K562 (cell line): ENCODE results near the gene C2CD4B. TPM values are rescaled to one million over a fixed set of nuclear protein-coding genes. Genes with fewer than 3 reads are reported as not detected.

ENCODE experiments used
- ATAC-seq: fragments of 200-7000 bp; cut with Tn5 transposase; 3 replicates; pipeline ENCODE4 v1.9.1; 2020; ENCODE audit warnings: moderate library complexity
- BruUV-seq: library from RNA; stranded (reverse); fragments of 400-500 nt; replicated peaks from 2 replicates; lab custom pipeline; 2021; lab: Mats Ljungman, UMichigan
- CTCF ChIA-PET: fragments of 300-600 bp; formaldehyde crosslinking; extraction: SDS; loops from one replicate; lab custom pipeline; 2021; ENCODE audit warnings: low intra/inter-chr PET ratio; lab: Yijun Ruan, JAX
- POLR2A ChIA-PET: fragments of 300-600, 350-650 bp; sonication (Branson Sonifier 250); formaldehyde crosslinking; extraction: SDS; loops from one replicate; lab custom pipeline; 2021; ENCODE audit warnings: antibody characterized with exemption, inconsistent platforms; lab: Yijun Ruan, JAX
- DNase-seq, 4 experiments: peaks; one replicate each; pipeline versions ENCODE4 v3.0.0 to v3.0.0-alpha.2; 2011 to 2018; ENCODE audit warnings: low spot score in 3 of 4, mixed read lengths in 3 of 4; ENCODE audit errors: extremely low read depth in 1 of 4
- FAIRE-seq: peaks from 2 replicates; lab custom pipeline; 2011; peaks lifted over from hg19 to GRCh38; lab: Jason Lieb, UNC
- H2AFZ ChIP-seq: 2 replicates; pipeline ENCODE4 v1.6.0; 2011; ENCODE audit warnings: low read depth, low read length, control low read depth, inconsistent platforms
- H3K27ac ChIP-seq: fragments of 200-600 bp; 3 replicates; pipeline ENCODE4 v1.8.0; 2011; ENCODE audit warnings: low read depth, mild to moderate bottlenecking, control low read depth, inconsistent platforms, low read length, moderate library complexity, mixed read lengths; ENCODE audit errors: extremely low read depth
- H3K27me3 ChIP-seq, 2 experiments: fragments of 300-600 bp in 1 of 2; 2 replicates in 1 of 2; 3 replicates in 1 of 2; pipeline versions ENCODE4 v1.6.0 to v1.8.0; 2011; ENCODE audit warnings: inconsistent platforms in 2 of 2, low read length in 2 of 2, mild to moderate bottlenecking in 1 of 2, mixed read lengths in 1 of 2, moderate library complexity in 1 of 2; ENCODE audit not compliant: control insufficient read depth in 2 of 2, insufficient read depth in 2 of 2
- H3K36me3 ChIP-seq: fragments of 300-600 bp; 3 replicates; pipeline ENCODE4 v1.8.0; 2011; ENCODE audit warnings: mild to moderate bottlenecking, low read length, inconsistent platforms; ENCODE audit not compliant: control insufficient read depth, insufficient read depth
- H3K4me1 ChIP-seq, 2 experiments: fragments of 200-600 bp in 1 of 2; replicated peaks in 1 of 2; 2 replicates in 1 of 2; 3 replicates in 1 of 2; pipeline versions ENCODE4 v1.5.1 to v1.8.0; 2011; ENCODE audit warnings: inconsistent platforms in 2 of 2, low read length in 2 of 2, mild to moderate bottlenecking in 1 of 2, mixed read lengths in 1 of 2, moderate library complexity in 1 of 2; ENCODE audit not compliant: control insufficient read depth in 2 of 2, insufficient read depth in 2 of 2
- H3K4me2 ChIP-seq: 2 replicates; pipeline ENCODE4 v1.6.1; 2011; ENCODE audit warnings: low read length, control low read depth, inconsistent platforms, mixed read lengths; ENCODE audit not compliant: insufficient read depth
- H3K4me3 ChIP-seq: fragments of 200-600 bp; sonication (generic), shearing (Covaris generic); 2 replicates; pipeline ENCODE4 v1.5.1; 2016; ENCODE audit warnings: control low read depth, inconsistent platforms
- H3K79me2 ChIP-seq: fragments of 200-600 bp; 3 replicates; pipeline ENCODE4 v1.8.0; 2011; ENCODE audit warnings: low read length, inconsistent platforms; ENCODE audit not compliant: control insufficient read depth, insufficient read depth
- H3K9ac ChIP-seq, 2 experiments: 2 replicates each; pipeline versions ENCODE4 v1.6.0 to v1.6.1; 2011; ENCODE audit warnings: low read depth in 2 of 2, low read length in 2 of 2, control low read depth in 1 of 2, inconsistent platforms in 1 of 2, mild to moderate bottlenecking in 1 of 2, mixed read lengths in 1 of 2; ENCODE audit not compliant: insufficient read depth in 1 of 2
- H3K9me1 ChIP-seq: one replicate; pipeline ENCODE4 v1.6.0; 2011; ENCODE audit warnings: inconsistent platforms, mild to moderate bottlenecking, low read length, moderate library complexity; ENCODE audit not compliant: control insufficient read depth, insufficient read depth
- H3K9me3 ChIP-seq: replicated peaks from 2 replicates; pipeline ENCODE4 v1.5.1; 2011; ENCODE audit warnings: low read depth, low read length, inconsistent platforms; ENCODE audit not compliant: control insufficient read depth, insufficient read depth
- H4K20me1 ChIP-seq: replicated peaks from 2 replicates; pipeline ENCODE4 v1.6.1; 2011; ENCODE audit warnings: low read length, inconsistent platforms, mixed read lengths; ENCODE audit not compliant: control insufficient read depth, insufficient read depth
- E2F5 ChIP-seq: sonication (generic); formaldehyde crosslinking; IDR thresholded peaks from 2 replicates; pipeline ENCODE4 v1.8.0; 2022; ENCODE audit warnings: mild to moderate bottlenecking, missing genetic modification reagents
- NR3C1 ChIP-seq: sonication (generic); formaldehyde crosslinking; IDR thresholded peaks from 2 replicates; pipeline ENCODE4 v1.8.1; 2022; ENCODE audit warnings: missing genetic modification reagents
- PYGO2 ChIP-seq: fragments of 450-650 bp; IDR thresholded peaks from 2 replicates; pipeline ENCODE4 v1.6.1; 2016; ENCODE audit warnings: mild to moderate bottlenecking, missing genetic modification characterization, moderate library complexity, missing compliant biosample characterization
- ZKSCAN8 ChIP-seq: fragments of 200-800 bp; sonication (Bioruptor generic); IDR thresholded peaks from 2 replicates; pipeline ENCODE4 v1.6.1; 2016; ENCODE audit warnings: missing genetic modification characterization, missing compliant biosample characterization
- ZNF175 ChIP-seq: fragments of 200-800 bp; sonication (Bioruptor generic); IDR thresholded peaks from 2 replicates; pipeline ENCODE4 v1.6.1; 2016; ENCODE audit warnings: low read depth, mild to moderate bottlenecking, missing genetic modification characterization, missing compliant biosample characterization
- ZNF589 ChIP-seq: fragments of 200-800 bp; sonication (Bioruptor generic); IDR thresholded peaks from 2 replicates; pipeline ENCODE4 v1.6.1; 2016; ENCODE audit warnings: low read depth, missing genetic modification characterization, missing compliant biosample characterization
- WGBS: fragments of 100-300 bp; shearing (Covaris generic); methylation state at CpG from one replicate; pipeline ENCODE4 v1.1.6; 2016; ENCODE audit warnings: low coverage, mixed read lengths; ENCODE audit not compliant: insufficient coverage; ENCODE audit errors: missing lambda C conversion rate; 5-methylcytosine and 5-hydroxymethylcytosine counted together
- in situ Hi-C: fragments of 300-500 bp; cut with MboI; formaldehyde crosslinking; loops from 4 replicates; pipeline ENCODE4 v1.15.0; 2018; ENCODE audit warnings: inconsistent platforms, mixed read lengths
- intact Hi-C: fragments of 100-400 bp; cut with micrococcal nuclease; formaldehyde crosslinking; loops from 2 replicates; pipeline ENCODE4 v1.14.2; 2022
- polyA plus RNA-seq, 8 experiments: library from polyadenylated mRNA; depleted of rRNA in 4 of 8; stranded (reverse) in 5 of 8; unstranded in 3 of 8; fragments of >200 nt; fragmentation: Nextera tagmentation in 2 of 8; fragmentation: Illumina TruSeq in 1 of 8; extraction: Ambion mirVana in 2 of 8; extraction: Trizol in 1 of 8; gene quantifications; 2 replicates each; pipeline versions ENCODE4 v1.2.1 to v1.2.3, GENCODE V29; 2011 to 2014; ENCODE audit warnings: inconsistent platforms in 1 of 8, missing spikeins in 1 of 8
- total RNA-seq, 7 experiments: library from RNA; depleted of rRNA in 6 of 7; stranded (reverse); fragments of >200 nt in 6 of 7; fragmentation: Illumina TruSeq in 2 of 7; extraction: Trizol in 2 of 7; gene quantifications; 2 replicates each; pipeline versions ENCODE4 v1.2.1 to v1.2.3, GENCODE V29; 2011 to 2021; ENCODE audit warnings: low replicate concordance in 1 of 7
- TF ChIP-seq, protein P1 (sequence below): fragments of 450-650 bp; IDR thresholded peaks from 2 replicates; pipeline ENCODE4 v1.6.1; 2014; ENCODE audit warnings: low read depth, mild to moderate bottlenecking, moderate library complexity, borderline replicate concordance

The C2CD4B gene
- total and polyA plus RNA-seq, 9 of the 15 experiments (the other 6 are each of a cell fraction or from before 2014, with no cell fraction given) = 0.11 TPM; not detected in 8

- TF ChIP-seq, protein P1, sequence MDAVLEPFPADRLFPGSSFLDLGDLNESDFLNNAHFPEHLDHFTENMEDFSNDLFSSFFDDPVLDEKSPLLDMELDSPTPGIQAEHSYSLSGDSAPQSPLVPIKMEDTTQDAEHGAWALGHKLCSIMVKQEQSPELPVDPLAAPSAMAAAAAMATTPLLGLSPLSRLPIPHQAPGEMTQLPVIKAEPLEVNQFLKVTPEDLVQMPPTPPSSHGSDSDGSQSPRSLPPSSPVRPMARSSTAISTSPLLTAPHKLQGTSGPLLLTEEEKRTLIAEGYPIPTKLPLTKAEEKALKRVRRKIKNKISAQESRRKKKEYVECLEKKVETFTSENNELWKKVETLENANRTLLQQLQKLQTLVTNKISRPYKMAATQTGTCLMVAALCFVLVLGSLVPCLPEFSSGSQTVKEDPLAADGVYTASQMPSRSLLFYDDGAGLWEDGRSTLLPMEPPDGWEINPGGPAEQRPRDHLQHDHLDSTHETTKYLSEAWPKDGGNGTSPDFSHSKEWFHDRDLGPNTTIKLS = no peak
- TF ChIP-seq NR3C1 (CRISPR knock-in tag) = no peak
Measured at GRCh38 chr15:62120776-62121175, 44.3 kb downstream of the C2CD4B start (continued).

GRCh38 chr15:62119874-62120273 is 45.2 kb downstream of the C2CD4B start:
- Histone ChIP-seq H2AFZ (no peak overlapping the region), H3K27ac (no peak overlapping the region), H3K9me3 (no peaks in the 10 kb centered on the region), H3K9ac (no peak overlapping the region), H4K20me1 (no peaks in the 10 kb centered on the region), H3K4me1 (peaks cover 0 to 6% of the 10 kb centered on the region in 2 experiments; a peak in 2 of 5 replicates), H3K4me3 (no peak overlapping the region), H3K79me2 (no peaks in the 10 kb centered on the region), H3K9me1 (no peaks in the 10 kb centered on the region), H3K4me2 (no peak overlapping the region), H3K27me3 (peaks cover 7 to 17% of the 10 kb centered on the region in 2 experiments; a peak in 4 of 5 replicates), H3K36me3 (no peaks in the 10 kb centered on the region)
- in situ Hi-C loops (no loop called here), intact Hi-C loops (no loop called here)
- DNase-seq (no peak), FAIRE-seq (no peak), ATAC-seq (no peak)
- no TSS peak for BruUV-seq
- ChIA-PET POLR2A (no interaction called here), CTCF (no interaction called here)
- WGBS = 39% methylated on average over 3 of the region's 3 CpGs
- TF ChIP-seq E2F5 (no peak), ZNF589 (peak; percentile 53; the same call in 1 of the 2 replicates), PYGO2 (no peak), ZNF175 (peak; percentile 23; the same call in 1 of the 2 replicates), ZKSCAN8 (CRISPR knock-in tag) (peak; percentile 22; the same call in 1 of the 2 replicates)
